H1 (cell line): ENCODE results near the gene KRTAP10-5. TPM values are rescaled to one million over a fixed set of nuclear protein-coding genes. Genes with fewer than 3 reads are reported as not detected.
A peak's percentile ranks its signal among the peaks of the same experiment; 100 is the strongest.

ENCODE experiments used
- CTCF ChIA-PET: fragments of 300-600 bp; sonication (Branson Sonifier 250); formaldehyde crosslinking; loops from one replicate; lab custom pipeline; 2021; ENCODE audit not compliant: partially characterized antibody; lab: Charles Lee
- POLR2A ChIA-PET: fragments of 300-600 bp; sonication (Branson Sonifier 250); formaldehyde crosslinking; loops from one replicate; lab custom pipeline; 2021; ENCODE audit warnings: inconsistent platforms; ENCODE audit not compliant: partially characterized antibody; lab: Charles Lee
- DNase-seq, 2 experiments: peaks; one replicate each; pipeline versions ENCODE4 v3.0.0 to v3.0.0-alpha.2; 2010 to 2022; ENCODE audit warnings: low spot score in 2 of 2, low read depth in 1 of 2, mixed read lengths in 1 of 2
- FAIRE-seq: peaks from 2 replicates; lab custom pipeline; 2011; peaks lifted over from hg19 to GRCh38; lab: Jason Lieb, UNC
- H2AFZ ChIP-seq: 2 replicates; pipeline ENCODE4 v1.8.1; 2012; ENCODE audit warnings: low read length, inconsistent platforms
- H2AK5ac ChIP-seq: 2 replicates; pipeline ENCODE4 v1.6.1; 2013; ENCODE audit warnings: low read depth, low read length
- H2BK120ac ChIP-seq: replicated peaks from 2 replicates; pipeline ENCODE3; 2013; ENCODE audit warnings: low read depth, low read length, inconsistent platforms
- H2BK12ac ChIP-seq: 2 replicates; pipeline ENCODE4 v1.6.1; 2013; ENCODE audit warnings: low read depth, low read length
- H2BK15ac ChIP-seq: 2 replicates; pipeline ENCODE4 v1.6.1; 2013; ENCODE audit warnings: low read length
- H2BK20ac ChIP-seq: 2 replicates; pipeline ENCODE4 v1.6.1; 2013; ENCODE audit warnings: low read length
- H2BK5ac ChIP-seq: 2 replicates; pipeline ENCODE4 v1.6.1; 2013; ENCODE audit warnings: low read depth, low read length
- H3K14ac ChIP-seq: 2 replicates; pipeline ENCODE4 v1.6.1; 2013; ENCODE audit warnings: inconsistent platforms; ENCODE audit not compliant: insufficient read length
- H3K18ac ChIP-seq: 2 replicates; pipeline ENCODE4 v1.6.1; 2013; ENCODE audit warnings: low read length; ENCODE audit errors: extremely low read depth
- H3K23ac ChIP-seq: 2 replicates; pipeline ENCODE4 v1.6.1; 2013; ENCODE audit warnings: inconsistent platforms; ENCODE audit not compliant: insufficient read length
- H3K23me2 ChIP-seq: 2 replicates; pipeline ENCODE4 v1.6.1; 2013; ENCODE audit warnings: low read depth, low read length
- H3K27ac ChIP-seq: 2 replicates; pipeline ENCODE4 v1.6.1; 2011; ENCODE audit warnings: low read depth, low read length, inconsistent platforms
- H3K27me3 ChIP-seq, 4 experiments: replicated peaks in 1 of 4; 1 replicate in 1 of 4; 2 replicates in 3 of 4; pipeline versions ENCODE4 v1.6.1 to v1.8.1; 2011 to 2013; ENCODE audit warnings: low read length in 3 of 4, mild to moderate bottlenecking in 3 of 4, inconsistent platforms in 2 of 4, mixed read lengths in 2 of 4, moderate library complexity in 1 of 4; ENCODE audit not compliant: control insufficient read depth in 3 of 4, insufficient read depth in 3 of 4; ENCODE audit errors: extremely low read depth in 1 of 4
- H3K36me3 ChIP-seq, 4 experiments: 2 replicates each; pipeline versions ENCODE4 v1.6.1 to v1.8.1; 2011 to 2013; ENCODE audit warnings: mild to moderate bottlenecking in 4 of 4, low read length in 3 of 4, moderate library complexity in 2 of 4, control low read depth in 1 of 4, inconsistent platforms in 1 of 4; ENCODE audit not compliant: insufficient read depth in 4 of 4, control insufficient read depth in 2 of 4
- H3K4ac ChIP-seq: replicated peaks from 2 replicates; pipeline ENCODE3; 2013; ENCODE audit warnings: low read length, low read depth, mixed read lengths, inconsistent platforms; ENCODE audit not compliant: insufficient read length
- H3K4me1 ChIP-seq, 4 experiments: replicated peaks in 1 of 4; 1 replicate in 1 of 4; 2 replicates in 3 of 4; pipeline versions ENCODE4 v1.6.1 to v1.8.1; 2011 to 2013; ENCODE audit warnings: low read length in 3 of 4, inconsistent platforms in 2 of 4, mixed read lengths in 1 of 4; ENCODE audit not compliant: insufficient read depth in 4 of 4, control insufficient read depth in 3 of 4
- H3K4me2 ChIP-seq, 2 experiments: 2 replicates each; pipeline versions ENCODE4 v1.6.1 to v1.8.1; 2011 to 2013; ENCODE audit warnings: low read depth in 2 of 2, low read length in 2 of 2, control low read depth in 1 of 2, inconsistent platforms in 1 of 2, mild to moderate bottlenecking in 1 of 2; ENCODE audit not compliant: insufficient read depth in 1 of 2
- H3K4me3 ChIP-seq, 4 experiments: fragments of 200-600, 300-600 bp in 1 of 4; sonication (generic), shearing (Covaris generic), sonication (Bioruptor Twin) in 1 of 4; 2 replicates each; pipeline versions ENCODE4 v1.5.1 to v1.8.1; 2011 to 2016; ENCODE audit warnings: low read length in 4 of 4, low read depth in 3 of 4, control low read depth in 2 of 4, inconsistent platforms in 2 of 4, mild to moderate bottlenecking in 2 of 4, mixed read lengths in 1 of 4, moderate library complexity in 1 of 4; ENCODE audit not compliant: insufficient read depth in 2 of 4; ENCODE audit errors: extremely low read depth in 1 of 4
- H3K56ac ChIP-seq: replicated peaks from 2 replicates; pipeline ENCODE3; 2013; ENCODE audit warnings: low read depth, mild to moderate bottlenecking, mixed read lengths, low read length, inconsistent platforms; ENCODE audit not compliant: insufficient read length
- H3K79me1 ChIP-seq: 2 replicates; pipeline ENCODE4 v1.6.1; 2013; ENCODE audit warnings: low read depth, low read length, control low read depth
- H3K79me2 ChIP-seq, 2 experiments: 2 replicates each; pipeline versions ENCODE4 v1.6.1 to v1.8.1; 2012 to 2013; ENCODE audit warnings: low read length in 2 of 2, mild to moderate bottlenecking in 2 of 2, inconsistent platforms in 1 of 2; ENCODE audit not compliant: insufficient read depth in 2 of 2, control insufficient read depth in 1 of 2
- H3K9ac ChIP-seq, 4 experiments: replicated peaks in 1 of 4; 1 replicate in 1 of 4; 2 replicates in 3 of 4; pipeline versions ENCODE4 v1.6.1 to v1.8.1; 2011 to 2013; ENCODE audit warnings: low read depth in 3 of 4, low read length in 3 of 4, control low read depth in 2 of 4, mild to moderate bottlenecking in 2 of 4, moderate library complexity in 2 of 4, inconsistent platforms in 1 of 4; ENCODE audit errors: extremely low read depth in 1 of 4
- H3K9me3 ChIP-seq, 2 experiments: 2 replicates each; pipeline versions ENCODE4 v1.6.1 to v1.8.1; 2012 to 2013; ENCODE audit warnings: mild to moderate bottlenecking in 2 of 2, moderate library complexity in 2 of 2, control low read depth in 1 of 2, inconsistent platforms in 1 of 2, low read depth in 1 of 2, low read length in 1 of 2, mixed read lengths in 1 of 2; ENCODE audit not compliant: insufficient read depth in 2 of 2
- H4K20me1 ChIP-seq, 2 experiments: replicated peaks in 1 of 2; 2 replicates each; pipeline versions ENCODE3 to v1.8.1; 2011 to 2013; ENCODE audit warnings: inconsistent platforms in 2 of 2, low read length in 2 of 2, mild to moderate bottlenecking in 1 of 2; ENCODE audit not compliant: insufficient read depth in 2 of 2, control insufficient read depth in 1 of 2
- H4K5ac ChIP-seq: 2 replicates; pipeline ENCODE4 v1.6.1; 2013; ENCODE audit warnings: low read length, low read depth, mixed read lengths, inconsistent platforms; ENCODE audit not compliant: insufficient read length
- H4K8ac ChIP-seq: 2 replicates; pipeline ENCODE4 v1.8.0; 2013; ENCODE audit warnings: mild to moderate bottlenecking, moderate library complexity, low read length, inconsistent platforms; ENCODE audit not compliant: insufficient read depth; ENCODE audit errors: extremely low read depth
- H4K91ac ChIP-seq: replicated peaks from 2 replicates; pipeline ENCODE3; 2013; ENCODE audit warnings: low read length, mixed read lengths, inconsistent platforms; ENCODE audit not compliant: insufficient read length
- CBX5 ChIP-seq: fragments of 300-800, 300-1000 bp; sonication (generic); IDR thresholded peaks from 2 replicates; pipeline ENCODE4 v1.7.1; 2016; ENCODE audit warnings: antibody characterized with exemption, low read length, low read depth
- CHD2 ChIP-seq: IDR thresholded peaks from 2 replicates; pipeline ENCODE4 v1.6.1; 2012; ENCODE audit warnings: low read length, improper control_type of control experiment
- CREB1 ChIP-seq: IDR thresholded peaks from 2 replicates; pipeline ENCODE4 v1.6.1; 2012; ENCODE audit warnings: inconsistent platforms
- E2F6 ChIP-seq: IDR thresholded peaks from 2 replicates; pipeline ENCODE4 v1.6.1; 2012; ENCODE audit warnings: inconsistent platforms
- EGR1 ChIP-seq: IDR thresholded peaks from 2 replicates; pipeline ENCODE4 v1.6.1; 2011; ENCODE audit warnings: low read depth, low read length, borderline replicate concordance
- GTF2F1 ChIP-seq: IDR thresholded peaks from 2 replicates; pipeline ENCODE4 v1.6.1; 2012; ENCODE audit warnings: low read depth, low read length, improper control_type of control experiment, borderline replicate concordance
- JUN ChIP-seq: IDR thresholded peaks from 2 replicates; pipeline ENCODE4 v1.6.1; 2011; ENCODE audit warnings: low read depth, mild to moderate bottlenecking, improper control_type of control experiment, low read length
- KDM1A ChIP-seq: fragments of 200-600, 300-600 bp; sonication (generic); IDR thresholded peaks from 2 replicates; pipeline ENCODE4 v1.7.1; 2016; ENCODE audit warnings: mild to moderate bottlenecking, low read length, borderline replicate concordance
- NANOG ChIP-seq: IDR thresholded peaks from 2 replicates; pipeline ENCODE4 v1.6.1; 2011; ENCODE audit warnings: low read length, low read depth, mild to moderate bottlenecking, inconsistent platforms; ENCODE audit not compliant: insufficient read depth, poor library complexity, severe bottlenecking
- POU5F1 ChIP-seq: IDR thresholded peaks from 2 replicates; pipeline ENCODE4 v1.6.1; 2011; ENCODE audit warnings: low read depth, mild to moderate bottlenecking, low read length, moderate library complexity
- TAF1 ChIP-seq: IDR thresholded peaks from 2 replicates; pipeline ENCODE4 v1.6.1; 2011; ENCODE audit warnings: mild to moderate bottlenecking, low read depth, low read length
- TBP ChIP-seq: IDR thresholded peaks from 2 replicates; pipeline ENCODE4 v1.6.1; 2011; ENCODE audit warnings: low read depth, low read length, improper control_type of control experiment
- YY1 ChIP-seq: IDR thresholded peaks from 2 replicates; pipeline ENCODE4 v1.6.1; 2011; ENCODE audit warnings: low read depth, mild to moderate bottlenecking, low read length
- WGBS, 2 experiments: shearing (Covaris generic) in 1 of 2; methylation state at CpG; one replicate each; pipeline versions ENCODE4 v1.1.6 to v1.1.7; 2013 to 2015; ENCODE audit warnings: low lambda C conversion rate in 2 of 2, mixed read lengths in 2 of 2, inconsistent platforms in 1 of 2, low coverage in 1 of 2, missing lambda C conversion rate in 1 of 2; ENCODE audit not compliant: insufficient replicate concordance in 2 of 2, insufficient coverage in 1 of 2, insufficient read length in 1 of 2; ENCODE audit errors: extremely low coverage in 1 of 2, missing lambda C conversion rate in 1 of 2; 5-methylcytosine and 5-hydroxymethylcytosine counted together
- polyA plus RNA-seq, 7 experiments: library from polyadenylated mRNA; depleted of rRNA in 3 of 7; stranded (reverse) in 5 of 7; unstranded in 2 of 7; fragments of >200 nt in 5 of 7; fragments of 200-250 nt in 2 of 7; gene quantifications; 1 replicate in 5 of 7; 2 replicates in 1 of 7; 4 replicates in 1 of 7; pipeline versions ENCODE4 v1.2.1 to v1.2.3, GENCODE V29; 2011 to 2013; ENCODE audit warnings: missing spikeins in 2 of 7, mixed read lengths in 2 of 7
- total RNA-seq: library from RNA; stranded (reverse); fragmentation: NEBNext Ultra II Directional; extraction: Animal tissue kit (Norgen Biotek cat#: 25700); gene quantifications from 2 replicates; pipeline ENCODE4 v1.2.1, GENCODE V29; 2021

The KRTAP10-5 gene
- total and polyA plus RNA-seq, 2 of the 8 experiments (the other 6 are each of a cell fraction or from before 2014, with no cell fraction given), result 0.09 TPM; not detected in 1

- Histone ChIP-seq H2BK15ac (peak within 1 kb of the TSS; percentile 72; the same call in 1 of the 2 replicates), H3K14ac (no peak within 1 kb of the TSS), H3K23ac (no peak within 1 kb of the TSS), H4K5ac (no peak within 1 kb of the TSS), H3K9ac (no peak within 1 kb of the TSS), H3K23me2 (no peaks in the 10 kb centered on the region), H4K8ac (peak within 1 kb of the TSS; percentile 57), H2AK5ac (peak within 1 kb of the TSS; percentile 75; the same call in 1 of the 2 replicates), H3K4me1 (peaks cover 0 to 2% (median 0%) of the 10 kb centered on the region in 4 experiments; a peak in 1 of 7 replicates), H3K9me3 (peaks cover 3 to 4% of the 10 kb centered on the region in 2 experiments; a peak in 1 of 4 replicates), H2BK12ac (peak within 1 kb of the TSS; percentile 60; the same call in 1 of the 2 replicates), H3K79me1 (no peaks in the 10 kb centered on the region), H3K36me3 (no peaks in the 10 kb centered on the region), H2BK20ac (no peak within 1 kb of the TSS), H4K91ac (no peak within 1 kb of the TSS), H3K27ac (no peak within 1 kb of the TSS), H3K4me2 (no peak within 1 kb of the TSS), H3K4ac (no peak within 1 kb of the TSS), H3K4me3 (no peak within 1 kb of the TSS), H3K27me3 (no peaks in the 10 kb centered on the region), H3K56ac (no peak within 1 kb of the TSS), H4K20me1 (no peaks in the 10 kb centered on the region), H2BK5ac (0 out of 2 replicates have a peak within 1 kb of the TSS, but pooled peaks have one; percentile 52), H2AFZ (no peak within 1 kb of the TSS), H3K18ac (no peak within 1 kb of the TSS; the same call in 1 of the 2 replicates), H2BK120ac (no peak within 1 kb of the TSS), H3K79me2 (no peaks in the 10 kb centered on the region)
- DNase-seq, result no peak
- 80% methylated on average over 21 of the region's 21 CpGs; no CpG with 5 or more reads in 1 of the 2 experiments for WGBS, 2 experiments
- no peak for FAIRE-seq
- CTCF ChIA-PET, result interaction anchor here (0.6 to 1.7 kb wide), 4 partner anchors 9 to 151 kb away, joined by 3 to 4 read pairs (median 3); no protein-coding TSS in a partner anchor
- POLR2A ChIA-PET, result interaction anchor here (0.9 to 1.2 kb wide), 2 partner anchors 10 to 12 kb away, joined by 3 read pairs; no protein-coding TSS in a partner anchor
- TF ChIP-seq YY1 (no peak), POU5F1 (no peak), CBX5 (no peak), CREB1 (no peak), E2F6 (no peak), KDM1A (no peak), JUN (no peak), TBP (no peak), GTF2F1 (no peak), NANOG (no peak), EGR1 (no peak), TAF1 (no peak), CHD2 (no peak)
These were observed 40.3 kb downstream of the KRTAP10-5 start, which contains the start of gene KRTAP10-1 for GRCh38 chr21:44539991-44540666. KRTAP10-1 (minus strand) TSS chr21:44540195; CDS start chr21:44540150, 45 bp downstream.
